DLD1 (cell line): ENCODE data around the gene NMT1.

Experiments used
- in situ Hi-C: cut with HindIII; loops from 2 replicates; pipeline ENCODE4 v1.10.0; 2017; ENCODE audit warnings: low sequenced_read_pairs

NMT1 gene

DNA sequence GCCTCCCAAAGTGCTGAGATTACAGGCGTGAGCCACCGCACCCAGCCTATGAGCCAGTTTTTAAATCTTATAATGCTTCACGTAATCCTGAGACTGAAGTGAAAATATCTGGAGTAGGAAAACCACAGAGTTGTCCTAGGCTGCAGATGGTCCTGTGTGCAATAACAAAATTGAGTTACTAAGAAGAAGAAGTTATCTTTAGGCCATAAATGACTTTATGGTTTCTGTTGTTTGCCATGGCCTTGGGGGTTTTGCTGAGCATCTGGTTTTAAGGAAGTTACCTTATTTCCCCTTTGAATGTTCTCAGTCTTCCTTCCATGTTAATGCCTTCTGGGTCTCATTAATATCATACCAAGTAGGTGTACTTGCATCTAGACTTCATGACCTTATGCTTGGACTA, 16.5 kb downstream of the NMT1 start:
- in situ Hi-C loops, result no loop called here

DNA sequence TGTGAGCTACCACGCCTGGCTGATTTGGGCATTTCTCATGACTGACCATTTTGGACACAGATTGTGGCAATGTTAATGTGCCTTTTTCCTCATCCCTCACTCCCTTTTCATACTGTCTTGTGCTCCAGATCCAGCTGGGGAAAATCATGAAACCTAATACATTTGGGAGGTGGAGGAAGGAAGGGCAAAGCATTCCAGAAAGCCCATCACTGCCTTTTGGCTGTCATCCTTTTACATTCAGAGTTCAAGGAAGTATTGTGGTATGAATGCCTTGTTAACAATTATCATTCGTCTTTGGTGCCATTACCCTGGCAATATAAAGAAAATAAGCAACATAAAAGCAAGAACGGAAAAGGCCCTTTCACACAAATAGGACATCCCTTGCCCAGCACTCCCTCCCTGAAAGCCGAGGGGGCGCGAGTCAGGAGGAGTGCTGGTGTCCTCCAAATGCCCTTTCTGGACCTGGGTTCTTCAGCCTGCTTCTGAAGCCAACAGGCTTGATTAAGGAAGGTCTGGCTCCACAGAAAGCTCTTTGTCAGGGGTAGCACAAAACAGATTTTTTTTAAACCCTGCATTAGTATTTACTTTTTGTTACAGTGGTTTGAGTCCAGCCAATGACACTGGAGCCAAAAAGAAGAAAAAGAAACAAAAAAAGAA, 20.1 kb downstream of the NMT1 start:
- in situ Hi-C loops, result no loop called here

DNA sequence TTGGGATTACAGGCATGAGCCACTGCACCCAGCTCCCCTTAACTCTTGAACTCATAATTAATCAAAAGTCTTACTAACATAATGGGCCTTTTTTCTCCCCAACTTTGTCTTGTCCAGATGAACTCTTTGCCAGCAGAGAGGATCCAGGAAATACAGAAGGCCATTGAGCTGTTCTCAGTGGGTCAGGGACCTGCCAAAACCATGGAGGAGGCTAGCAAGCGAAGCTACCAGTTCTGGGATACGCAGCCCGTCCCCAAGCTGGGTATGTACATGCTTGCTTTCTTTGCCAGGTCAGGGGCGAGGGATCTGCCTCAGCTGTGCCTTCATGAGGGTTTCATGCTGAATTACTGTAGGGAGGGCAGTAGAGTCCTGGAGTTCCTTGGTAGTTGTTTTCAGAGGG, 25.3 kb downstream of the NMT1 start:
- in situ Hi-C loops, result no loop called here

DNA sequence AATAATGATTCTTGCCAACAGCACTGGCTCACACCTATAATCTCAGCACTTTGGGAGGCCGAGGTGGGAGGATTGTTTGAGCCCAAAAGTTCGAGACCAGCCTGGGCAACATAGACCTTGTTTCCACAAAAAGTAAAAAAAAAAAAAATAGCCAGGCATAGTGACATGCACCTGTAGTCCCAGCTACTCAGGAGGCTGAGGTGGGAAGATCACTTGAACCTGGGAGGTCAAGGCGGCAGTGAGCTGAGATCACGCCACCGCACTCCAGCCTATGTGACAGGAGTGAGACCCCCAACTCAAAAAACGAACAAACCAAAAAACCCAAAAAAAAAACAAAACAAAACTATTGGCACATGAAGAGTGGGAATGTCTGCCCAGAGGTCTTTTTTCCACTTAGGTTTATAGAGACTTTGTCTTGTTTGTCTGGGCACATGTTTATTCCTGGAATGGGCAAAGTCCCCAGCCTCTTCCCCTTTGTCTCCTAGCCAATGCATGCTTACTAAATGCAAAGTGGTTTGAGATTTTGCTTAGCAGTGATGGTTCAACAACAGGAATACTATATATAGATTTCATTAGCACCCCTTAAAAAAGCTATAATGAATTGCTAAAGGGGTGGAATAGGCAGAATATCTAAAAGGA, 25.9 kb downstream of the NMT1 start:
- in situ Hi-C loops, result no loop called here

DNA sequence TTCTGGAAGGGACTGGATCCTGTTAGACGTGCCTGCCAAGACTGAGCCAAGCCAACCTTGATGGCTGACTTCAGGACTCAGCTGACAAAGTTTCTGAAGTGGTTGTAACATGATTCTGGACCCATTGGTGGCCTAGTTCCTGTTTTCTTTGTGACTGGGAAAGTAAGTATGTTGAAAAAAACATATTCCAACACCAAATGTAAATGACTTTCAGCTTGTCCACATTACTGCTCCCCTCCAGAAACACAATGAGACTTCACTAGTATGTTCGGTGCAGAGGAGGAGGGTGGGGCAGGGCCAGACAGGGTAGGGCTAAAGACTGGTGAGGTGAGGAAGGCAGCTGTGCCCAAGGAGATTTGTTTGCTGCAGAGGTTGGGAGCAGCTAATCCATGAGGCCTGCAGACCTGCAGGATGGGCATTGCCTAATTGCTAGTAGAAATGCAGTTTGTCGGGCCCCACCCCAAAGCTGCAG, 26.4 kb downstream of the NMT1 start:
- in situ Hi-C loops, result no loop called here

DNA sequence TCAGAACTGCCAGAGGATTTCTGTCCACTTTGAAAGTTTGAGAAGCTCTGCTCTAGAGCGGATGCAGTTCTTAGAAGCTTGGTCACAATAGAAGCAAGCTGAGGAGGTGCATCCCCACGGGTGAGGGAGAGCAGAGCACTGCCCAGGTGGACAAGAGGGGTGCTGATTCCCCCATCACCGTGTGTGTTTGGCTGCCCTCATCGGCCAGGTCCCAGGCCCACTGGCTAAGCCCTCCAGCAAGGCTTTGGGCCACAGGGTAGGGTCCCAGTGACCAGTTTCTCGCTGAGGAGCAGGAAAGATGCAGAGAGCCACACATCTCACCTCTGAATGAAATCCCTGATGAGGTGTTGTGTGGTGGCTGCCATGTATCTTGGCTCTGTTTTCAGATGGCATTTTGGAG, 26.9 kb downstream of the NMT1 start:
- in situ Hi-C loops, result no loop called here

DNA sequence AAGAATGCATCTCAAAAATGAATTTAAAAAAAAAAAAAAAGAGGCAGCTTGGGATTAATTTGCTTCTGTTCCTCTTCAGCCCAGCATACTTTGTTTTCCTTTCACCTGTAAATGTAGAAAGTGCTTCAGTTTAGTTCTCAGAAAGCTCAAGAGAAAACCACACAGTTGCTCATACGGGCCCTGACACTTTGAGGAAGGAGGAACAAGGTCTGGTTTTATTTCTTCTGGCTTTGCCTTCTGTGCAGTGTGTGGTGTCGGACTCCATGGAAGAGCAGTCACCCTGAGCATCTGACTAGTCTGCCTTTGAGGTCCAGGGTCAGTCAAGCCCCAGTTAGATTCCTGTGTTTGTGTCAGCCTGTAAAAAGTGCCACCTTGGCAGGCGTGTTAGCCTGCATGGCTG, 27.6 kb downstream of the NMT1 start:
- in situ Hi-C loops, result no loop called here

DNA sequence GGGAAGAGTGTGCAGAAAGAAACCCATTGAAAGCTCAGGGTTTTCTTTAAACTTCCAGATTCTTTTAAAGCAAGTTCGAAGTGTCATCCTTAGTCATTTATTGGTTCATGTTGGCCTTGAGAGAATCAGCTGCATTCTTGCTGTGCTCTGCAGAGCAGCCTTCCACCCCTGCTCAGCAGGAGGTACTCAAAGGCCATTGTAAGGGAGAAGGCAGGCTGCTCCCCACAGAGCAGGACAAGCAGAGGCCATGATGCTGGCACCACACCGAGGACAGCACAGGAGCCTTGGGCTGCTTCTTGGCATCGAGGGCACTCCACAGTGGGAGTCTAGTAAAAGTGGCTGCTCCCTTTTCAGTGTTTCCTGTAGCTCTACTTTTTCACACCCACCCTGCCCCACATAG, 29.6 kb downstream of the NMT1 start:
- in situ Hi-C loops, result no loop called here

DNA sequence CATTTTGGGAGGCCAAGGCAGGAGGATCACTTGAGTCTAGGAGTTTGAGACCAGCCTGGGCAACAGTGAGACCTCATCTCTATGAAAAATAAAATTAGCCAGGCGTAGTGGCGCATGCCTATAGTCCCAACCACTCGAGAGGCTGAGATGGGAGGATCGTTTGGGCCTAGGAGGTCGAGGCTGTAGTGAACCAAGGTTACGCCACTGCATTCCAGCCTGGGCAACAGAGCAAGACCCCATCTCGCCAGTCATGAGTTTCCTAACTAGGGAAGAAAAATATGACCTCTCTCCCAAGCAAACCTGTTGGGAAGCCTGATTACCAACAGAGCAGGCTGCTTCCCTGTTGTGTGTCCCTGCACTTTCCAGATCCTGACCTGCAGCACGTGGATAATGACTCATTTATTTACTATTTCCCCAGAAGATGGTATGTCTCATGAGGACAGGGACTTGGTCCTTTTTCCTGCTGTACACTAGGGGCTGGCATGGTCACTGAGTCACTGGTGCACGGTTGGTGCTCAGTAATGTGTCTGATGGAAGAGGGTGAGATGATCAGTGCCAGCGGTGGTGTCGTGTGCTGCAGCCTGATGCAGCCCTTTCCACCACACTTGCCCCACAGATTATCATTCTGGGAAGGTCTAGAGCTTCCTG, 30.8 kb downstream of the NMT1 start:
- in situ Hi-C loops, result no loop called here

DNA sequence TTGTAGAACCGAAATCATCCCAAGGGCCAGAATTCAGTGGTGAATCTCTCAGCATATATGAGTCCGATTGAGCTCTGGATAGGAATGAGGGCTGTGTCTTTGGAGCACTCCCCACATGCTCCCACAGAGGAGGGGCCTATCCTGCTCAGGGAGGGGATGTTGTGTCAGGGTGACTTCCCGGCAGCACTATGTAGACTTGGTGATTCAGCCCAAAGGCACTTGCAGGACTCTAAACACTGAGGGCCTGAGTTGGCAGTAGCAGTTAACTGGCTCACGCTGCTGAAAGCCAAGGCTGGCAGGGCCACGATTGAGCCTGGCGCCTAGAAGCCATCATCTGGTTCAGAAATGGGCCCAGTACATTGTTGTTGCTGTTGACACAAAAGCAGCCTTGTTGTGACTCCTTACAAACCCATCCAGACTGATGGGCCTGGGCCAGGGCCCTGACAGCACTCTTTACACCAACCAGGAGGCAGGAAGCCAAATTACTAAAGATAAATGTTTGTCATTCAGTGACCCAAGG, 31.9 kb downstream of the NMT1 start:
- in situ Hi-C loops, result no loop called here

DNA sequence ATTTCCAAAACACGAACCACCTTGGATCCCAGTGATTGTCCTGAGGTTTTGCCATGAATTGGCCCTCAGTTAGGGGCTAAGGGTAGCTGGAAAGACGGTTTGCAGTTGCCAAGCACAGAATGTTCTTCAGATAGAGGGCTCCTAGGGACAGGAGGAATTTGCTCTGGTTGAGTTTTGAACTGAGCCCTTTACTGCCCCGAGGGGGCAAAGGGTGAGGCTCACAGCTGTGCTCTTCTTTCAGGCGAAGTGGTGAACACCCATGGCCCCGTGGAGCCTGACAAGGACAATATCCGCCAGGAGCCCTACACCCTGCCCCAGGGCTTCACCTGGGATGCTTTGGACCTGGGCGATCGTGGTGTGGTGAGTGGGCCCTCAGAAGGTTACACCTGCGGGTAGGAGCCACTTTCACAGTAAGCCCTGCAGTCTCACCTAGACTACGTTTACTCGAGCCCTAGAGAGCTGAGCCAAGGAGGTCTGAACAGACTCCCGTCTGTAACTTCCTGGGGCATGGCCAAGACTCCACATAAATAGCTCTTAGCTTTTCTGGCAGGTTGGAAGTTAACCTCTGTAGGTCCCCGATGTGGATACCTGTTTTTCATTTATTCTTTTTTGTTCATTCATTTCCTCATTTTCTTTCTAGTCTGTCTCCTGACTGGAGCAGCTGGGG, 32.5 kb downstream of the NMT1 start:
- in situ Hi-C loops, result no loop called here

DNA sequence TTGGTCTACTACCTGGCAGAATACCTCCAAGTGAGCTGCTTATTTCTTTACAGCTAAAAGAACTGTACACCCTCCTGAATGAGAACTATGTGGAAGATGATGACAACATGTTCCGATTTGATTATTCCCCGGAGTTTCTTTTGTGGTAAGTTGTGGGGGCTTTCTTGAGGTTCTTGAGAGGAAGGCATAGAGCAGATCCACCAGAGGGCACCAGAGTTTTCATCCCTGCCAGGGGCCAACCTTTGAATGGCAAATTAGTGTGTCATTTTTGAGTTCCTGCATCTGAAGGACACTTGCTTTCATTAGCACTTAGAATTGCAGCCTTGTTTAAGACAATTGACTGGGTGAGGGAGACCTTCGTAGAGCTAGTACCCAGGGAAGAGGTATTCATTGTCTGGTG, 35.0 kb downstream of the NMT1 start:
- in situ Hi-C loops, result no loop called here

DNA sequence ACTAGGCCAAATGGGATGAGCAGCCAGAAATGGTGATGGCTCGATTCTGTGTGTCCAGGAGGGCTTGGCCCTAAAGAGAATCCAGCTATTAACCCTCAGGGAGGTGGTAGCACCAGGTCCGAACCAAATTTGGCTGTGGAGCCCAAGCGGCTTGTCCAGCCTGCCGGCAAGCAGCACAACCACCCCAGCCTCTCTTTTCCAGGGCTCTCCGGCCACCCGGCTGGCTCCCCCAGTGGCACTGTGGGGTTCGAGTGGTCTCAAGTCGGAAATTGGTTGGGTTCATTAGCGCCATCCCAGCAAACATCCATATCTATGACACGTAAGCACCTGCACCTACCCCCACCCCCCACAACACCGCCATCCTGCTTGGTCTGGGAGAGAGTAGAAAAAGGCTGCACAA, 35.8 kb downstream of the NMT1 start:
- in situ Hi-C loops, result no loop called here

DNA sequence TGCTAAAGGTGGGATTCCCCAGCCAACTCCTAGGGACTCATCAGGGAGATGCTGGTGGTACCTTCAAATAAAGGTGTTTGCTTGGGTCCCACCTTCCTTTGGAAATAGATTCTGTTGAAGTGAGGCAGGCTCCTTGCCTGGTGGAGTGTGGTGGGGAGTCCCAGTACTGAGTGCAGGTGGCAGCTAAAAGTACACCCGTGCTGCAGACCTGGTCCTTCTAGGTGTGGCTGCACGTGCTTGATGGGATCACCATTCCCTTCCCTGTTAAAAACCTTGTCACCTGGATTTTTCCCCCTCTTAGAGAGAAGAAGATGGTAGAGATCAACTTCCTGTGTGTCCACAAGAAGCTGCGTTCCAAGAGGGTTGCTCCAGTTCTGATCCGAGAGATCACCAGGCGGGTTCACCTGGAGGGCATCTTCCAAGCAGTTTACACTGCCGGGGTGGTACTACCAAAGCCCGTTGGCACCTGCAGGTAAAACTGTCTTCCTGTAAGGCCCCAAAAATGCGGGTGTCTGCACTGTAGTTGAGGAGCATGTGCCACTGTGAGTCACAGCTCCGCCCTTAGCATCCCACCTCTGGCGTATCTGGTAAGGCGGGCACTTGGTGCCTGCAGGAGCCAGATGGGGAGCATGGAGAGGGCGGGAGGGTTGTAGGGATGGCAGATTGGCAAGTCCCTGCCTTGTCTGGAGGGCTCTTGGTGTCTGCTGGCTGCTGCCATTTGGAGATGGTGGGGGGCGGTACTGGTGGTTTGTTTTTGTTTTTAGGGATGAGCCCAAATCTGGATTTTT, 37.2 kb downstream of the NMT1 start:
- in situ Hi-C loops, result no loop called here

DNA sequence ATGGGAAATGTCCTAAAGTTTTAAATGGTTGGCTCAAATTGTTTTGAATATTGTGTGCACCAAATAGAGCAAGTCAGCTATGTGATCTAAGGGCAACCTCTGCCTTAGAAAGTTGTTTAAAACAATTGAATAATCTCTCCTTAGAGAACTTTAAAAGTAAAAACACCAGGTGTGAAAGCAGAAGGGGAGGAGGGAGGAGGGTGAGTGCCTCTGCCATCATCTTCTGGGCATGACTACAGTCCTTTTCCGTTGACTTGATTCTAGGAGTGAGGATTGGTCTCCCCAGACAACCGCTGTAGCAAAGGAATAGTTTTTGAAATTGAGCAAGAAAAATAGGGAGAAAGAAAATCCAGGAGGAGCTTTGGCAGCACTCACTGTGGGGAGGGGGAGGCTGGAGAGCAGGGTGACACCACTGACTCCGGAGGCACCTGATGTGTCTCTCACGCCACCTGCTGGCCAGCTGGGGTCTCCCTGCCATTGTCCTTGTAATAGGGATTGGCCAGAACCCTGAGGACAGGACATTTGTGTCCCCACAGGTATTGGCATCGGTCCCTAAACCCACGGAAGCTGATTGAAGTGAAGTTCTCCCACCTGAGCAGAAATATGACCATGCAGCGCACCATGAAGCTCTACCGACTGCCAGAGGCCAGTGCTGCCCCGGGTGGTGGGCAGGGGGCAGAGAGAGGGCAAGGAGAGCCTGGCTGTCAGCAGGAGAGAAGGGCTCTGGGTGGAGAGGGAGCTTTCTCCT, 37.9 kb downstream of the NMT1 start:
- in situ Hi-C loops, result no loop called here

DNA sequence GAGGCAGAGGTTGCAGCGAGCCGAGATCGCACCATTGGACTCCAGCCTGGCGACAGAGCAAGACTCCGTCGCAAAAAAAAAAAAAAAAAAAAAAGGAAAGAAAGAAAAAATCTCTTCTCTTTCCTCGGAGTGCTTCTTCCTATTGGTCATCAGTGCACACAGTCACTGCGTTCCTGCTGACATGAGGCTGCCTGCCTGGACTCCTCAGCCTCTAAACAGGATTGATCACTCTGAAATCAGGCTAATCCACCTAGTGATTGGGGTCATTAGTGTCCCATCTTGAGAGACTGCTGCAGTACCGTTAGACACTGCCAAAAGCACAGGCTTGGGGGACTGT, 40.4 kb downstream of the NMT1 start:
- in situ Hi-C loops, result no loop called here

DNA sequence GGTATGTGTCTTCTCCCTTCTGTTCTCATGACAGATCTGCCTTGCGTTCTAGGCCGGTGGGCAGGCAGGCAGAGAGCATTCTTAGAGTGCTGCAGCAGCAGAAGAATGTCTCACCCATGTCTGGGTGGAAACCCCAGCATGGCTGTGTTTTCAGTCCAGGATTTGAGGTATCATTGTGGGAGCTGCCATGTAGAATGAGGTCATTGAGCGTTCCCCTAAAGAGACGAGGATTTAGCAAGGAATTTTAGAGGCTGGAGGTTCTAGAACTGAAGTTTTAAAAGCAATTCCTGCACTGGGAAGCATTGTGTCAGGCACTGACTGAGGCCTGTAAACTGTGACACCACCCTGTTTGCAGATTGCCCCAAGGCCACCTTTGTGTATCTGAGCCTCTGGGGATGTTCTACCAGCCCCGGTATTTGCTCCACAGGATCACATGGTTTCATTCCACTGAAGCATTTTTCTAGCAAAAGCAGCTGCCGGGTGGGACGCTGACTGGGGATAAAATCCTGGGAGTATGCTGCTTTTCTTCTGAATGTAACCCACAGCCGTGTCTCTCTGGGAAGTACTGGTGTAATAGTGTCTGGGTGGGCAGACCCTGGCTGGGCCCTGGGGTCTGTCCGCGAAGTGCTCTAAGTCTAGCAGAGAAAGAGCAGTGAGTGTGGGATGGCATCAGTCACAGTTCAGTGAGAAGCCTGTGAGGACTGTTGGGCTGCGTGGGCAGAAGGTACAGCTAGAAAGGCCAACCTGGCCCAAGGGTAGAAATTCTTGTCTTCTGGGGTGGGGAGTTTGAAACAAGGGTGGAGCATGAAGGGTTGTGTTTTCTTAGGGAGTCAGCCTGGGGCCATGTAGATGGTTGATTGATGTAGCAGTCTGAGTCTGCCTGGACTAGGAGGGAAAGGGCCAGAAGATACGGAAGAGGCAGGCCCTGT, 41.0 kb downstream of the NMT1 start:
- in situ Hi-C loops, result no loop called here

DNA sequence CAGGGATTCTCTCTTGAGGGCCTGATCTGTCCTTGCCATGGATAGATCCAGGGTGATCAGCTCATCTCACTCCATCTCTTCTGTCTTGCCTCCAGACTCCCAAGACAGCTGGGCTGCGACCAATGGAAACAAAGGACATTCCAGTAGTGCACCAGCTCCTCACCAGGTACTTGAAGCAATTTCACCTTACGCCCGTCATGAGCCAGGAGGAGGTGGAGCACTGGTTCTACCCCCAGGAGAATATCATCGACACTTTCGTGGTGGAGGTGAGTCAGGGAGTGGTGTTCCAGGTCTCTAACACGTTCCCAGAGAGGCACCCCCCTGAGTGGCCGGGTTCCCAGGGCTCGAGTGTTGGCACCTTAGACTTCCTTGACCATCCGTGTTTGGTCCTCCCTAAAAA, 41.7 kb downstream of the NMT1 start:
- in situ Hi-C loops, result no loop called here

DNA sequence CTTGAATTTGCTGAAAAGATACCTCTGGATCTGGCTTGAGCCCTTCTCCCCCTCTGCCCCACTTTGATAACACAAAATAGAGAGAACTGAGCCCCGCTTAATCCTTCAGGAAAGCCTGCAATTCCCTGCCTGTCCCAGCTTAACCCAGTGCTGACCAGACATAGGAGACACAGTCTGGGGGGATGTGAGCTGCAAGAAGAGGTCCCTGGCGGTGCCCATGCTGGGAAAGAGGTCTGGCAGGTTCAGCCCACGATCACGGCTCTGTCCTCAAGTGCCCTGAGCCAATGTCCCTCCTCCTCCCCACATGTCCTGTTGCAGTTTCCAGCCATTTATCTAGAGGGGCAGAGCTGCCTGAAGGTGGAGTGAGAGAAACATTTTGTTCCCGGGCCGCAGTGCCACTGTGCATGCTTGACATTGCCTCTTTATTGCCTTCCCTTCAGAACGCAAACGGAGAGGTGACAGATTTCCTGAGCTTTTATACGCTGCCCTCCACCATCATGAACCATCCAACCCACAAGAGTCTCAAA, 42.2 kb downstream of the NMT1 start:
- in situ Hi-C loops, result no loop called here
